Bone marrow (tissue), 2 donors: ENCODE measurements around the gene LRRN4CL.
"Not testable (repeated sequence)": the region's sequence is repeated elsewhere in the genome, so short reads cannot be mapped to it uniquely, and the experiment has no call there.

Experiments used
- DNase-seq, 2 donors: peaks; one replicate each; lab custom pipeline; 2025; lab: John Stamatoyannopoulos, UW

LRRN4CL gene

DNA sequence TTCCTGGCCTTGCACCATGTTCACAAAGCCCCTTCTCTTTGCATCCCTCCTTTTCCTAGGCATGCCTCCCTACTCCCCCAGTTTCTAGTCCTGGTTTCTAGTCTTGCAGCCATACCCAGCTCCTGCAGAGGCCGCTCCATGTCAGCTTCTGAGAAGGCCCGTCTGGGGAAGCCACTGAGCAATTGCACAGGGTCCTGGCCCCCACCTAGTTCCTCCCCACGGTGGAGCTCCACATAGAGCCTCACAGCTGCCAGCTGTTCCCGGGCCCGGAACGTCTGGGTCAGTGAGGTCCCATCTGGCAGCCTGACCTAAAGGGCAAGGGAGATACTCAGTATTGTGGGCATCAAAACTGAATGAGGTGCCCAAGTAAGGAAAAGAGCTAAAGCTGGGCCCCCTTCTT is 12.6 kb downstream of the LRRN4CL start:
- no peak for DNase-seq

DNA sequence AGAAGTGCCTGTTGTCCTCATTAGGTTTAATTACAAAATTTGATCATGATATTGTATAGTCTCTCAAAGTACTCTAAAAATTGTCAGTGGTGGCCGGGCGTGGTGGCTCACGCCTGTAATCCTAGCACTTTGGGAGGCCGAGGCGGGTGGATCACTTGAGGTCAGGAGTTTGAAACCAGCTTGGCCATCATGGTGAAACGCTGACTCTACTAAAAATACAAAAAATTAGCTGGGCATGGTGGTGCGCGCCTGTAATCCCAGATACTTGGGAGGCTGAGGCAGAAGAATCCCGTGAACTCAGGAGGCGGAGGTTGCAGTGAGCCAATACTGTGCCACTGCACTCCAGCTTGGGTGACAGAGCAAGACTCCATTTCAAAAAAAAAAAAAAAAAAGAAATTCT is 13.9 kb downstream of the LRRN4CL start:
- not testable (repeated sequence) for DNase-seq

DNA sequence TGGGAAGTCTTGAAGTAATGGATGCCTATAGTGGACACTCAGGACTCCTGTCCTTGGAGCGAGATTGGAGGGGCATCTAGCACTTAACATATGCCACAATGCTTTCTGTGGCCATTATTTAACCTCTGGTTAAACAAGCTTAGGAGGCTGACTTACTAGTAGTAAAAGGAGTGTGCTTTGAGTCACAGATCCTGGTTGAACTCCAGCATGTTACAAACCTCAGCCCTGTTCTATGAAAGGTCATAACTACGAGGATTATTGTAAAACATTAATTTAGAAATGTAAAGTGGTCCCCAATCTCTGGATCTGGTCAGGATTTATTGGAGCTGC is 16.2 kb downstream of the LRRN4CL start:
- DNase-seq: no peak

GRCh38 chr11:62671608-62672389 is 17.5 kb downstream of the LRRN4CL start, which contains the start of the genes LBHD1 and UQCC3:
TSS of gene LBHD1 (minus strand) at chr11:62672267. CDS start at chr11:62670031, 2,236 bp downstream.
TSS of gene UQCC3 (plus strand) at chr11:62671673. CDS start at chr11:62671746, 73 bp downstream.
- peak; percentile 75 to 76 for DNase-seq

- no peak for DNase-seq
Observed at GRCh38 chr11:62671236-62671607, 18.1 kb downstream of the LRRN4CL start.

DNA sequence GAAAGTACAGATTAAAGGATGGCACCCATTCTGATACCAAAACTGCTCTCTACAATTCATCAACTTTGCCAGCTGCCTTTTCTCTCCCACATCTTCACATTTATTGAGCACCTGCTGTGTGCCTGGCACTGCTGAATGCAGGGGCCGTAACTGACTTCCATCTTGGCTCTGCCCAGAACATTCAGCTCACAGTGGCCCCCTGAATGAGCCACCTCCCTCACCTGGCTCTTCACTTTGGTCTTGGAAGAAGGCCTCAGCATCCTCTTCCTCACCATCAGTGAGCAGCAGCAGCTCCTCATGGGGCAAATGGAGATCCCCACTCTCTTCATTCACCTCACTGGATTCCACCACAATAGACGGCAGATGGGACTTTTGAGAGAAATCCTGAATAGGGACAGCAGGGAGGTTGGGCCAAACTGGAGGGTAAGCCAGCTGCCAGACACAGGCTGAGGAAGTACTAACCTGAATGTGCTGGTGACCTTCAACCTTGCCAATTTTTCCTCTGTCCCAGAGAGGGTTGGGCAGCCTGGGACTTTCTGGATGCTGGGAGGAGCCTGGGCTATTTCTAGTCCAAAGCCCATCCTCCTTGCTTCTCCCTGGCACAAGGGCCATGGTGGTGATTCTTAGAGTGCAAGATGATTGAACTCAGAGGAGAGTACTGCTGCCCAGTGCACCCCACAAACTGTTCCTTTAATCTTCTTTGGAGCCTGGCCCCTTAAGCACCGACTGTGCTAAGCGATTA is 19.7 kb downstream of the LRRN4CL start:
- no peak for DNase-seq

- DNase-seq: no peak
Observed at GRCh38 chr11:62667460-62667859, 21.9 kb downstream of the LRRN4CL start.

- no peak for DNase-seq
Observed at GRCh38 chr11:62666259-62666926, 22.9 kb downstream of the LRRN4CL start.

- DNase-seq: peak in 1 of 2 donors; percentile 54
Observed at GRCh38 chr11:62665599-62666258, 23.6 kb downstream of the LRRN4CL start.

GRCh38 chr11:62665075-62665598 is 24.2 kb downstream of the LRRN4CL start, which contains the start of the genes C11orf98 and CSKMT:
TSS of gene C11orf98 (minus strand) at chr11:62665210. CDS start at chr11:62665169, 41 bp downstream.
TSS of gene CSKMT (plus strand) at chr11:62665312. CDS start at chr11:62665880, 568 bp downstream.
- peak; percentile 92 to 93 for DNase-seq

DNA sequence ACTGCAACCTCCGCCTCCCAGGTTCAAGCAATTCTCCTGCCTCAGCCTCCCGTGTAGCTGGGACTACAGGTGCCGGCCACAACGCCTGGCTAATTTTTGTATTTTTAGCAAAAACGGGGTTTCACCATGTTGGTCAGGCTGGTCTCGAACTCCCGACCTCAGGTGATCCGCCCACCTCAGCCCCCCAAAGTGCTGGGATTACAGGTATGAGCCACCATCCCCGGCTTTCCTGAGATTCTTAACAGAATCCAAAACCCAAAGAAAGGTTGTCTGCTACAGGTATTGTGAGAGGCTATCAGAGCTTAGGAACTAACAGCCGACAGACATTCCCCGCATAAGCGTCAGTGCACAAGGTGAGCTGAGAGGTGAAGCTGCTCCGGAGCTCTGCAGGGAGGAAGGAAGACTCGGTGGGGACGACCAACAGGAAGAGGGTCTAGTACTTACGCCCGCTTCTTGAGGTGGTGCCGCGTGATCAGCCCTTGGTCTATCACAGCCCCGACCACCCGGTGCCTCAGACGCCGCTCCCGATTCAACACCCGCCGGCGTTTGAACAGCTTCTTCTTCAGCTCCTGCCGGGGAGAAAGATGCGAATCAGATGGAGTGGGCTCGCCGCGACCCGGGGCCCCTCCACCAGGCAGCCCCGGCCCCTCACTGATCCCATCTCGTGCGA is 24.8 kb downstream of the LRRN4CL start:
- DNase-seq: peak in 1 of 2 donors; percentile 62

GRCh38 chr11:62656796-62657429 is 32.4 kb downstream of the LRRN4CL start:
- no peak for DNase-seq

GRCh38 chr11:62654297-62654696 is 35.0 kb downstream of the LRRN4CL start:
- peak in 1 of 2 donors; percentile 1 for DNase-seq

GRCh38 chr11:62652161-62653006 is 36.9 kb downstream of the LRRN4CL start:
- no peak for DNase-seq

GRCh38 chr11:62650283-62650682 is 39.0 kb downstream of the LRRN4CL start:
- not testable (repeated sequence) for DNase-seq

DNA sequence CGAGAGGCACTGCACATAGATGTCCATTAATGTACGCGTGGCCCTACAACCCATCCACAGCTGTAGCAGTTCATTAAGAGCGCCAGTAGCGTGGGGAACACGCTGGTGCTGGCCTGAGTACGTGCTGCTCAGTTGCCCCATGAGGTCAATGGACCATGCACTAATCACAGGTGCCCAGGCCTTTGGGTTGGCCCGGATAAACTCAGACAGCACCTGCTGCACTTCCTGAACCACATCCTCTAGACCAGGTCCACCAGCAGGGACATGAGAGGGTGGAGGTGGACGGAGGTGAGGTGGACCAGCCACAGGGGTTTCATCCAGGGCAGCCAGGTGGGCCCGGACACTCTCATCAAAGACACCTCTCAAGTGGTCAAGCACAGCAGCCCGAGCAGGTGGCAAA is 39.8 kb downstream of the LRRN4CL start:
- DNase-seq: no peak

DNA sequence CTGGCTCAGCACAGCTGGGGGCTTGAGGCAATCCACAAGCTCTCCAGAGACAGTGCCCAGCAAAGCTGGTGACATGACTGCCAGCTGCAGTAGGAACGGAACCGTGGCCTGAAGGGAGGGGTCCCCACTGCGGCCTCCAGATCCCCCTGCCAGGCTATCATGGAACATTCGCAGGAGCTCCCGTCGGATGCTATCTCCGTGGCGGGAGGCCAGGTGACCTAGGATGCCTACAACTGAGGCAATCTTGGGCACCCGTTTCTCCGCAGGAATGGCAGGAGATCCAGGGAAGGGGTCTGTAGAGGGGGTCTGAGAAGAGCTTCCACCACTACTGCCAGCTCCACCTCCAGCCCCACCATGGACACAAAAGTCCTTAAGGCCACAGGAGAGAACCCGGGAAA is 40.4 kb downstream of the LRRN4CL start:
- no peak for DNase-seq

DNA sequence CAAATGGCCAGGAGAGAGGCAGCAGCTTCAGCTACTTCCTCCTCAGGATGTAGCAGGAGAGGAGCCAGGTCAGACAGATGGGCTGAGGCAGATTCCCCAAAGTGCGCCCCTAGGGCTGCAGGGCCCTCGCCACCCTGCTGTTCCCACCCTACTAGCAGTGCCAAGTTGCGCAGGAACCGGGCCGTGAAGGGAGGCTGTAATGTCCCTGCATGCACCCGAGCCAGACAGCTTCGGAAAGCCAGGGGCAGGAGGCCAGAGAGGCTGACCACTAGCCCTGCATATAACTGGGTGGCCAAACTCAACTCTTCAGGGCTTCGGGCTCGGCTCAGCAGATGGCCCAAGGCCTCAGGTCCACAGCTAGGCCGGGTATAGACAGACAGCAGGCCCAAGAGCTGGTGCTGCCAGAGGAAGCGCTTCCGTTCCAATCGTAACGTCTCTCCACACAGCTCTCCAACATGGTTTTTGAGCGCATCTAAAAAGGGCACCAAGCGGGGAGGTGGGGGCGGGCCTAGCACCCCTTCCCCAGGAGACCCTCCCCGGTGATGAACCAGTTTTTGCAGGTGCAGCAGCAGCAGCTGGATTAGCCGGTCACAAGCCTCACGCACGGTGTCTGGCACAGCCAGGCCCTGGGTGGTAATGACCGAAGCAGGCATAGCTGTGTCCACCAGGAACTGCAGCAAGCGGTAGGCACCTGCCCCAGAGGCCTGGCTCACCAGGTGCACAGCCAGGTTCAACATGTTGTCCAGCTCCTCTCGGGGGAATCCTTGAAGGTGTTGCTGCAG is 41.0 kb downstream of the LRRN4CL start:
- DNase-seq: no peak

DNA sequence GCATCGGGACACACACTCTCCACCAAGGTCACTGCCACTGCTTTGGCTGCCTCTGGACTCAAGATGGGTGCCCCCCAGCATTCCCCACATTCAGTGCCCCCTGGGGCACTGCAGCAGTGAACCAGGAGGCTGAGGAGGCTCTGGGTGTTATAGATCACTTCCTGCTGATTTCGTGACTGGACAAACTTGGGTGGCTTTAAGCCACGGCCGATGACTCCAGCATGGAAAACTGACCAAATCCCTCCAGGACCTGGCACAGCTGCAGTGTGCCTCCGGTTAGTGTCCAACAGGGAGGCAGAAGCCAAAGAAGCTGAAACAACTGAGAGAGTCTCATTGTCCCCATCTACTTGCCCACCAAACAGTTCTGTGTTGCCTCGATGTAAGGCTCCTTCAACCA is 41.7 kb downstream of the LRRN4CL start:
- DNase-seq: no peak
